Stimulated activated CD4-positive, alpha-beta T cell treated with anti-CD3 and anti-CD28 coated beads, Interleukin-1b, Interleukin-23, amount 100 ng/mL, for 1 hour (primary cell): ENCODE results near the gene MAP4K1.
A peak's percentile ranks its signal among the peaks of the same experiment; 100 is the strongest.
"Not testable (repeated sequence)": the region's sequence is repeated elsewhere in the genome, so short reads cannot be mapped to it uniquely, and the experiment has no call there.

Experiments used
- DNase-seq, 2 donors: peaks; one replicate each; pipeline ENCODE4 v3.0.0-alpha.2; 2020; ENCODE audit warnings: low read depth in 2 of 2

MAP4K1 gene

DNA sequence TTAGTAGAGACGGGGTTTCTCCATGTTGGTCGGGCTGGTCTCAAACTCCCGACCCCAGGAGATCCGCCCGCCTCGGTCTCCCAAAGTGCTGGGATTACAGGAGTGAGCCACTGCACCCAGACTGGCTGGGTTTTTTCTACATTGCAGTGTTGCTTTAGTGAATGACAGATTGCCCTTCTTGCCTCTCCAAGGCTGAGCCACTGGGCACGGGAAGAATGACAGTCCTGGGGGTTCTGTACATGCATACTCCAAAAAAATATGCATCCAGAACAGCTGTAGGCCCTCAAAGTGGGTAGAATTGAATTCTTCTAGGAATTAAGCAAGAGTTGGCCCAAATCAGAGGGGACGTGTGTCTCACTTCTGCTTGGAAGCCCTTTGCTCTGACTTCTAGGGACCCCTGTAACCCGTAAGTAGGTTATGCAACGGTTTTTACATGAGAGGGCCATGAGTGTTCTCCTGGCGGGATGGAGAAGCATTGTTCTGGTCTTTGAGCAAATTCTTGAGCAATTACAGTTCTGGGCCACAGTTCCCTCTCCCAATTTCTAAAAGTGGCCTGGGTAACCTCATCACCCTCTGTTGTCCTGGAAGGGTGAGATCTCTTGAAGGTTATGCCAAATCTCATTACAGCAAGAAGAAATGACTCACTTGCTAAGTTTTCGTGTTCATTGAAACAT, 33.3 kb upstream of the MAP4K1 start:
- no peak for DNase-seq

DNA sequence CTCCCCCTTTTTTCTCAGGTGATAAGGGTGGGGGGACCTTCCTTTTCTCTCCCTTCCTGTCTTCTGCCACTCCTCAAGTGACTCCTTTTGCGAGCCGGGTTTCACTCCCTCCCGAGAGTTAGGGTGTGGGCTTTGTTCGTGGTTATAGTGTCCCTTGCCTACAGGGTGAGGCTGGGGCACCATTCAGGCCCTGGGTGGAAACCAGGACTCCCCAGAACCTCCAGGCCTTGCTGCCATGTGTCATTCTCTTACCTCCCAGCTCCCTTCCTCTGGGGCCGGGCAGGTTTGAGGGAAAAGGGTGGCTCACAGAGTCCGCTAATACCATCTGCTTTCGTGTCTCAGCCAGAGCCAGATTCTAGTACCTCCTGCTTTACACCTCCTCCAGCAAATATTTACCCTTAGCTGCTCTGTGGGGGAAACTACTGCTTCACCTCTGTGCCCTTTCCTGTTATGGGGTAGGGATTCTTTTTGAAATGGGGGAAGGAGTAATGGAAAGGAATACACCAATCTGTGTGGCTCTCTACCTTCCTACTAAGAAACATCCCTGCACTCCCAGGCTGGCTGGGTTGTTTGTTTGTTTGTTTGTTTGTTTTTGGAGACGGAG, 32.5 kb upstream of the MAP4K1 start:
- DNase-seq, result no peak

DNA sequence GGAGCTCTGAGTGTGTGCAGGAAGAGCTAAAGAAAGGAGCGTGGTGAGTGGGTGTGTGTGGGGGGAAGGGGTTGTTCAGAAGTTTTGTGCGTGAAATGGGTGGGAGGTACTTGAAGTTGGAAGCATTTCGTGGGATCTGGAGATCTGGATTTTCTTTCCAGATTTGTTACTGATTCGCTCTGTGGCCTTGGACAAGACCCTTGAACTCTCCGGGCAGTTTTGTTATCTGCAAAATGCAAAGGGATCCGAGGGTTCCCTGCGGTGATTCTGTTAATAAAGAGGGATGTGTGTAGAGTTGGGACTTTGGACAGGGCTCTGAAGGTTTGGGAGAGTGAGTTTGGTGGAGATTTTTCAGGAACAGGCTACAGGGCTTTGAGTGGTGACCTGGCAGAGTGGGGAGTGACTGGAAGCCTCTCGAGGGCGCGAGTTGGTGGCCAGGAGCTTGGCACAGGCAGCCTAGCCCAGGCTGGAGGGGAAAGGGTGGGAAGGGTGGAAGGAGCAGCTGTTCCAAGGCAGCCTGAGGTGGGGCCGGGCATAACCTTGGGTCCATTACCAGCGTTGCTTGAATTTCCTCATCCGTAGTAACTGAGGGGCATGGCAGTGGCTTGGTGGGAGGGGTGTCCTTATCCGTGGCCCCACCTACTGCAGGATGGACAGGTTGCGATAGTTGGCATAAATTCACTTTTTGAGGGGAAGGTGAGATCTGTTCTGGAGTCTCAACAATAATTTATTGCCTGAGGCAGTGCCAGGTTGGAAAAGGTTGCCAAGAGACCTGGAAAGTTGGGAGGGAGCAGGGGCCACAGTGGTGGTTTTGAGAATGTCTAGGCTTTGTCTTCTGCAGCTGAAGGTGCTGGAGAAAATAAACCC, 31.8 kb upstream of the MAP4K1 start:
- DNase-seq, result no peak

GRCh38 chr19:38648769-38649304, 31.1 kb upstream of the MAP4K1 start:
- DNase-seq, result no peak

DNA sequence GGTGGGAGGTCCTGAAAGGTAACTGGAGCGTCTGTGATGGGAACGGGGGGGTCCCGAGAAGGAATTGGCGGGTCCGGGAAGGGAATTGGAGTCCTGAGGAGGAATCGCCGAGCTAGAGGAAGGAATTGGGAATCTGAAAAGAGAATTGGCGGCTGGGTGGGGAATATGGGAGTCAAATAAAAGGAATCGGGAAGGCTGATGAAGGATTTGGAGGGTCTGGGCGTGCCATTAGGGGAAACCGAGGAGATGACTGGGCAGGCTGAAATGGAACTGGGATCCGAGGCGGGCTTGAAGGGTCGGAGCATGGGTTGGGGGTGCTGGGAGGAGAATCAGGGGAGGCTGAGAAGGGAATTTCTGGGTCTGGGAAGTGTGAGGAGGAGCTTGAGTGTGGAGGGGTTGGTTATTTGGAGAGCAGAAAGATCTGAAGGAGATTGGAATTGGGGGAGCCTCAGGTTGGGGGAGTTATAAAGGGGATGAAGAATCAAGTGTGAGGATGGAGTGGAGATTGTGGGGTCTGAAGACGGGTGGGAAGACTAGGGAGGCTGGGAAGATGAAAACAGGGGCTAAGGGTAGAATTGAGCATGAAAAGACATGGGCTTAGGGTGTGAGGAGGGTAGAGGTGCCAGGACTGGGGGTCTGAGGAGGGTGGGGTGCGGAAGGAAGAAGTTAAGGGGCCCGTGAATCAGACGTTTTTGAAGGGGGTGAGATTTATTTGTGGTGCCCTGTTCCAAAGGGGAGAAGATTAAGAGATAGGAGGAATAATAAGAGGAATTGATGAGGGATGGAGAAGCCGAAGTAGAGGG, 30.4 kb upstream of the MAP4K1 start:
- no peak for DNase-seq

- DNase-seq, result peak; percentile 99 to 100
Observed at GRCh38 chr19:38647368-38647965, 29.7 kb upstream of the MAP4K1 start, which contains the start of gene ACTN4. TSS of gene ACTN4 (plus strand) at chr19:38647649. CDS start at chr19:38647746, 97 bp downstream.

GRCh38 chr19:38644719-38645118, 27.0 kb upstream of the MAP4K1 start:
- no peak for DNase-seq

DNA sequence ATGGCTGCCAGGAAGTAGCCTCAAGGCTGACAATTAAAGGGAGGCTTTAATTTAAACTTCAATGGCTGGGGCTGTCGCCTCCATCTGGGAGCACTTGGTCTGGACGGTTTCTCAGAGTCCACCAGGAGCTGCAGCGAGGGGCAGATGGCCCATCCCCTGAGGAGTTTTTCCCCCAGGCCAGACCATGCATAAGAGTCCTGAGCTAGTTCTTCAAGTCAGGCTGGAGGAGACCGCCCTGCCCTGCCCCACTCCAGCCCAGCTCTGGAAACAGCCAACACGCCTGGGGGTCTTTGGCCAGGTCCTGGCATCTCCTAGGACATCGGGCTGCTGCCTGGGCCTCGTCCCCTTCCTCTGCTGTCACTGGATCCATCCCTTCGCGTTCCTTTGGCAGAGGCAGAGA, 24.4 kb upstream of the MAP4K1 start:
- DNase-seq, result no peak

DNA sequence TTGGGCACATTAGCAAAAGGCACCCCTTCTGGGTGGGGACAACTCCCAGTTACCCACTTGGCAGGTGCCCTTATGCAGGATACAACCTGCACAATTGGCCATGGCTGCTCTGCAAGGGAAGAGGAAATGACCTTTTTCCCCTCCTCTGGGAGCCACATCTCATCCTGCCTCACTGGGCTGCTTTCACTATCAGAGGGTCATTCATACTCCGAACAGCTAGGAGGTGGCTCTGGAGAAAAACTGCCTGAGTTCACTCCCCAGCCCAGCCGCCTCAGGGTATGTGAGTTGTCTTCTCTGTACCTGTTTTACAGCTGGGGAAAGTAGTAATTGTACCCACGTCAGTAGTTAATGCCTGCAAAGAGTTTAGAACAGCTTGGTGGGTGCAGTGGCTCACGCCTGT, 22.6 kb upstream of the MAP4K1 start:
- no peak for DNase-seq

- DNase-seq, result no peak
Observed at GRCh38 chr19:38639679-38640078, 21.9 kb upstream of the MAP4K1 start.

- no peak for DNase-seq
Observed at GRCh38 chr19:38638461-38638860, 20.7 kb upstream of the MAP4K1 start.

DNA sequence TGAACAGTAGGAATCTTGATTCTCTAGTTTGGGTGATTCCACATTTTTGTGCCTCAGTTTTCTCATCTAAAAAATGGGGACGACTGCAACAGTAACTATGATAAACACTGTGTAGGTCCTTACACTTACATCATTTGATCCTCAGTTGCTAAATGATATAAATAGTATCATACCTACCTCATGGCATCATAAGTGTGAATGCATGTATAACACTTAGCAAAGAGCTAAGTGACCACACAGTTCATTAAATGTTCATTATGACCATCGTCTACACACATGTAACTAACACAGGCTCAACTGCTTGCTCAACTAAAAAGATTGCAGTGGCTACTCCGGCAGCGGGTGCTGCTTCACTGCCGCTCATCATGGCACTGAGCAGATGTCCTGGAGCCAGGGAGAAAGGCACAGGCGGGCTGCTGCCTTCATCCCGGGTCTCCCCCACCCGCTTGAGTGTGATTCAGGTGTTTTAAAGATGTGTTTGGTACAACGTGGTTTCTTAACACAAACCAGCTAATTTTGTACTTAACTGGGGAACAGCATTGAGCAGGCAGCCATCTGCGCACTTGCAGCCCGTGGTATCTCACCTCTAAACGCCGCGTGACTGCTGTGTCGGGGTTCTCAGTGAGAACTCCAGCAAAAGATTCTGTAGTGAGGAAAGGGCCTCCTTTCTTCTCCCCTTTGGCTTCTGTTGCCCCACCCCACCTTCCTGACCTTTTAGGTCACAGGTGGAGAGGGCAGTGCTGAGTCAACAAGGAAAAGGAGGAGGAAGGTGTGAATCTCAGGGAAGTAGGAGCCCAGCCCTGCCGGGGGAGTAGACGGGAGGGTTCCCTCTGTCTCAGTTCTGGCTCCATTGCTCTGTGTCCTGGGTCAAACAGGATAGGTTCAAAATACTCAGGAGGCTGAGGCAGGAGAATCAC, 18.0 kb upstream of the MAP4K1 start:
- DNase-seq, result no peak

DNA sequence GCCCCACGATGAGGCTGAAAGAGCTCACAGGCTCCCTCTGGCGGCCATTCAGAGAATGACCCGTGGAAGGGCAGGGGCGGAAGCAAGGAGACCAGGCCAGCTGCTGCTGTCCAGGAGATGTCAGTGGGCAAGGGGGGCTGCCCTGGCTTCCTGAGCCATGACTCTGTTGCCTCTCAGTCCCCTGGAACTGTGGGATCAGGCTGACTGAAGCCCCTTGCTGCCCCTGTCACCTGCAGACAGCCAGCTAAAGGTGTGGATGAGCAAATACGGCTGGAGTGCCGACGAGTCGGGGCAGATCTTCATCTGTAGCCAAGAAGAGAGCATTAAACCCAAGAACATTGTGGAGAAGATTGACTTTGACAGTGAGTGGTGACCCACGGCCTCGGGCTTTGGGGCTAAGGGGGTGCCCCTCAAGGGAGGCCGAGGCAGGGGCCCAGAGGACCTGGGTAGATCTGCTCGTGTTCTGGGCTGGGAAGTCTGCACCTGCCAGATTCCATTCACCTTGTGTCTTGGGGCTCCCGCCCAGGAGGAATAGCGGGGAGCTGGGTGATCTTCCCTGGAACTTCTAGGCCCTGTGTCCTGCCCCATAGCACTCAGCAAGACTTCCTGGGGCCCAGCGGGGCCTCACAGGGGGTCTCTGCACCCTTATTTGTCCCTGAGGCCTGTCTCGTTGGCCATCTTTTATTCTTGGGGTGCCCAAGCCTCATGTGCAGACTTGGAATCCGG, 17.2 kb upstream of the MAP4K1 start:
- DNase-seq, result peak in 1 of 2 donors; percentile 61

GRCh38 chr19:38632476-38633213, 14.9 kb upstream of the MAP4K1 start:
- DNase-seq, result no peak

DNA sequence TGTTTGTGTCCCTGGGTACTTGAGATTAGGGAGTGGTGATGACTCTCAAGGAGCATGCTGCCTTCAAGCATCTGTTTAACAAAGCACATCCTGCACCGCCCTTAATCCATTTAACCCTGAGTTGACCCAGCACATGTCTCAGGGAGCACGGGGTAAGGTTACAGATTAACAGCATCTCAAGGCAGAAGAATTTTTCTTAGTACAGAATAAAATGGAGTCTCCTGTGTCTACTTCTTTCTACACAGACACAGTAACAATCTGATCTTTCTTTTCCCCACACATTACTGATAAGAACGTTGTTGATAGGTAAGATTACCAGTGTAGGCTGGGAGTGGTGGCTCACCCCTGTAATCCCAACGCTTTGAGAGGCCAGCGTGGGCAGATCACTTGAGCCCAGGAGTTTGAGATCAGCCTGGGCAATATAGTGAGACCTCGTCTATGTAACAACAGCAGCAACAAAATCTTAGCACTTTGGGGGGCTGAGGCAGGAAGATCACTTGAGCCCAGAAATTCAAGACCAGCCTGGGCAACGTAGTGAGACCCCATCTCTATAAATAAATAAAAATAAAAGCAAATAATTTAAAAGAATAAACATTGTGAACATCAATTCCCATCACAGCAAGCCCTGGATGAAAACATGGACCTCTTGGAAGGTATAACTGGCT, 14.2 kb upstream of the MAP4K1 start:
- DNase-seq, result not testable (repeated sequence)

- not testable (repeated sequence) for DNase-seq
Observed at GRCh38 chr19:38631301-38631700, 13.5 kb upstream of the MAP4K1 start.

DNA sequence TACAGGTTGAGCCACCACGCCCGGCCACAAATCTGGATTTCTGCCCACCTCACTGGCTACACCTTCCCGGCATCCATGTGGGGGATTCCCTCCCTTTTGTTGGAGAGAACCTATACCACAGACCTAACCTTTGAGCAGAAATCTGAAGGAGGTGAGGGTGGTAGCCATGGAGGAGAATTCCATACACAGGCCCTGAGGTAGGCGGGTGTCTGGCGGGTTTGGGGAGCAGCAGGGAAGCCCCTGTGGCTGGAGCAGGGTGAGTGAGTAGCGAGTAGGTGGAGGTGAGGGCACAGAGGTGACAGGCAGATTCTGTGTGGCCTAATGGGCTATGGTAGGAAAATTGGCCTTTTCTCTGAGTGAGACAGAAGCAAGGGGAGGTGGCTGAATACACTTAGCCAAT, 11.8 kb upstream of the MAP4K1 start:
- DNase-seq, result no peak

DNA sequence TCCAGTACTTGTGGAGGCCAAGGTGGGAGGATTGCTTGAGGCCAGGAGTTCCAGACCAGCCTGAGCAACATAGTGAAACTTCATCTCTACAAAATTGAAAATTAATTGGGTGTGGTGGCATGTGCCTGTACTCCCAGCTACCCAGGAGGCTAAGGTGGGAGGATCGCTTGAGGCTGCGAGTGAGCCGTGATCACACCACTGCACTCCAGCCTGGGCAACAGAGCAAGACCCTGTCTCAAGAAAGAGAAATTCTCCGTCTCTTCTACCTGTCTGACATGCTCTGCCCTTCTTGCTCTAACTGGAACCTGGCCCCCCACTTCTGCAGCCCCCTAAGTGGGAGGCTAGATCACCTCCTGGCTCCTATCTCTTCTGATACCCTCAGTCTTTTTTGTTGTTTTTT, 8.6 kb upstream of the MAP4K1 start:
- no peak for DNase-seq
